ENCODE measurements around the gene HAL.

HAL gene

DNA sequence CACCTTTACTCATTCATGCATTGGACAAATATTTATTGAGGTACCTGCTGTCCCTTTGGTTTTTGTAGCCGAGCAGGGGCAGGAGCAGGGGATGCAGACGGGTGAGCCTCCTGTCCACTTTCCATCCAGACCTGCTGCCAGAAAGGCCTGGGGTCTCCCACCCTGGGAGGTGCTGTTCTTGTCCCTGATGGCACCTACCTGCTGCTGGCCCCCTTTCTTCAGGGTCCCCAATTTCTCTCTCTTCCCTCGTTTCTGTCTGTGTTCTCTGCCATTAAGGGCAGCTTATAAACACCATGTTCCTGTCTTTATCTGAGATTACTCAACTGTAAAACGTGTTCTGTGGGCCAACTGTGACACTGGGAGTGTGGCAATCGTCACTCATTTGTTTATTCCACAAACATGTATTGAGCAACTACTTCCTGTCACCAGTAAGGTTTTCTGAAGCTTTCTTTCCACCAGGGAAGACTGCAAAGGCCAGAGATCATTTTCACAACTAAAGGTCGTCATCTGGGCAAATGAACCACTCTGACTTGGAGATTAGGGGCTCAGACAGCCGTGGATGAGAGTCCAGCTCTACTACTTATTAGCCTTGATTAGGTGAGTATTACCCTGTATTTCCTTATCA, at the start of gene HAL:
Gene HAL, minus strand, starts transcription at position 311 of the 625 bp plus-strand sequence. CDS start 434 bp downstream, outside the sequence.
- DNase-seq, result peak in 1 of 2 donors; percentile 27

DNA sequence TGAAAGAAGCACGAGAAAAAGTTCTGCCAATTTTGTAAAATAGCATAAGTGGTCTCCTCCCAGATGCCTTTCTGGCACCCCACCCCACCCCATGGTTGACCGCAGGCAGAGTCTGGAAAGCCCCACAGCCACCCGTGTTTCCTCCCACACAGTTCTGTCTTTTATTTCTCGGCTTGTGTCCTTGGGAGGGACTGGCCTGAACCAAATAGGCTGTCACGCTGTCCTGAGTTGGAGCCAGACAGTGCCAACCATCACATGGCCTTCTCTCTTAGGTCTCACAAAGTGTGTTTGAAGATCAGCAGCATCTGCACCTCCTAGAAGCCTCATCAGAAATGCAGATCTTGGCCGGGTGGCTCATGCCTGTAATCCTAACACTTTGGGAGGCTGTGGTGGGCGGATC, 49.4 kb upstream of the HAL start:
- peak; percentile 40 to 55 for DNase-seq

DNA sequence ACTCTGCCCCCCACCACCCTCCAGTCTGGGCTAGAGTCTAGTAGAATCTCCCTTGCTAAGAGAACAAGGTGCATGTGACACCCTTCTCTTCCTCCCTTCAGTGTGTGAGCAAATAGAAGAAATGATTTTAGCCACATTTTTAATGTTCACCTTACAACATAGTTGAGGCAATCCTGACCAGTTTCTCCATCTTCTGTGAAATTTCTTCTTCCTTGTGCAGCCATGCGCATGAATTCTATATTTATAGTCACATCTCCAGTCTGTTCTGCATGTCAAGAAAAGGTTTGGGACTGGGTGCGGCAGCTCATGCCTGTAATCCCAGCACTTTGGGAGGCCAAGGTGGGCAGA, 48.8 kb upstream of the HAL start:
- no peak for DNase-seq

DNA sequence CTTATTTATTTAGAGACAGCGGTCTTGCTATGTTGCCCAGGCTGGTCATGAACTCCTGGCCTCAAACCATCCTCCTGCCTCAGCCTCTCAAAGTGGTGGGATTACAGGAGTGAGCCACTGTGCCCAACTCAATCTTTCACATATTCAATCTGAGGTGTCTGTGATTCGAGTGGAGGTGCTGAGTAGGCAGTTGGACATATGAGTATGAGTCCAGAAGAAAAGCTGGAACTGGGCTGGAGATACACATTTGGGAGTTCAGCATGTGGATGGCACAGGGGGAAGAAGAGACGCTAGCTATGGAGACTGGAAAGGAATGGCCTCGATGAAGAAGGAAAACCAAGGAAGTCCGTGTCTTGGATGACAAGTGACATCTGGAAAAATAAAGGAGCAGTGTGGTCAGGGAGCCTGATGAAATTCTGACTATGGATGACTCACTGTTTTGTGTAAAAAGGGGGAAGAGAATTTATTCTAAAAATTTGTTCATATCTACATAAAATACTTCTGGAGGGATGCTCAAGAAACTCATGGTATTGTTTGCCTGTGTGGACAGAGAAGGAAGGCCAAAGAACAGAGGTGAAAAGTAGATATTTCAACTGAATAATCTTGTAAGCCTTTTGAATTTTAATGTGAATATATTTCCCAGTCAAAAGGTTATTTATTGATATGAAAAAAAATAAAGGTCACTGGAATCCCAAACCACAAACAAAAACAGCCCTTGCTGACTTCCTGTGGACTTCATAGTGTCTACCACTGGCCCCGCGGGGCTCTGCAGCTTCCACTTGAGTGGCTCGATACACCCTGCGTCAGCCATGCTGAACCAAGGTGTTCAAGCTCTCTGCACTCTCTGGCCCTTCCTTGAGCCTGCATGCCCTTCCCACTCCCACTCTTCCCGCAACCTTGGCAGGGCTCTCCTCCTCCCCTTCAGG, 48.1 kb upstream of the HAL start:
- no peak for DNase-seq

GRCh38 chr12:96041181-96041580, 45.0 kb upstream of the HAL start:
- no peak for DNase-seq

DNA sequence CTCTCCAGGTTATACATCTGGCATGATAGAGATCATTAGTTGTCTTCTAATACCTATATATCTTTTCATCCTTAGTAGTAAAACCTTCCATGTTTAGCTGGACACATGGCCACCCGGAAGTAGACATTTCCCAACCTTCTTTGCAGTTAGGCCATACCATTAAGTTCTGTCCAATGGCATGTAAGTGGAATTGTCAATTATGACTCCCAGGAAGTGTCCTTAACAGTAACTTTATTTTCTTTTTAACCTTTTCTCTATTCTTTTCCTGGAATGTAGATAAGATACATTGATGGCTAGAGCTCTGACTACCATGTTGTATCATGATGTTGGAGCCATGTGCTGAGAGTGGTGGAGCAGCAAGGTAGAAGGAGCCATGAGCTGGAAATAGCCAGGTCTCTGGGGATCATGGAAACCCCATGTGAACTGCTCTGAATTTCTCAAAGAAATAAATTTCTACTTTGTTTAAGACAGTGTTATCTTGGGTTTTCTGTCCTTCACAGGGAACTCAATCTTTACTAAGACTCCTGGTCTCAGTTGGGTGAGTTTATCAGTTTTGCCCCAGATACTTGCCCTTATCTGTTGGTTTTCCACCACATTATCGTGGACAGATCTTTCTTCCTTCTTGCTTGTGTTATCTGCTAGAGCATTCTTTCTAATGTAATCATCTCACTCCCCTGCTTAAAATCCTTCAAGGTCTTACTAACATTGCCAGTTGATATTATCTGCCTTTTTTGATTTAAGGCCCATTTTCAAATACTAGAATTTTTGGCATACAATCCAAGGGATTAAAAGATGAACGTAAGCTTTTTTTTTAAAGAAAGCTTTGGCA, 44.4 kb upstream of the HAL start:
- DNase-seq, result no peak

GRCh38 chr12:96039516-96039915, 43.4 kb upstream of the HAL start:
- DNase-seq, result no peak

GRCh38 chr12:96036765-96037455, 40.8 kb upstream of the HAL start:
- peak in 1 of 2 donors; percentile 31 for DNase-seq

DNA sequence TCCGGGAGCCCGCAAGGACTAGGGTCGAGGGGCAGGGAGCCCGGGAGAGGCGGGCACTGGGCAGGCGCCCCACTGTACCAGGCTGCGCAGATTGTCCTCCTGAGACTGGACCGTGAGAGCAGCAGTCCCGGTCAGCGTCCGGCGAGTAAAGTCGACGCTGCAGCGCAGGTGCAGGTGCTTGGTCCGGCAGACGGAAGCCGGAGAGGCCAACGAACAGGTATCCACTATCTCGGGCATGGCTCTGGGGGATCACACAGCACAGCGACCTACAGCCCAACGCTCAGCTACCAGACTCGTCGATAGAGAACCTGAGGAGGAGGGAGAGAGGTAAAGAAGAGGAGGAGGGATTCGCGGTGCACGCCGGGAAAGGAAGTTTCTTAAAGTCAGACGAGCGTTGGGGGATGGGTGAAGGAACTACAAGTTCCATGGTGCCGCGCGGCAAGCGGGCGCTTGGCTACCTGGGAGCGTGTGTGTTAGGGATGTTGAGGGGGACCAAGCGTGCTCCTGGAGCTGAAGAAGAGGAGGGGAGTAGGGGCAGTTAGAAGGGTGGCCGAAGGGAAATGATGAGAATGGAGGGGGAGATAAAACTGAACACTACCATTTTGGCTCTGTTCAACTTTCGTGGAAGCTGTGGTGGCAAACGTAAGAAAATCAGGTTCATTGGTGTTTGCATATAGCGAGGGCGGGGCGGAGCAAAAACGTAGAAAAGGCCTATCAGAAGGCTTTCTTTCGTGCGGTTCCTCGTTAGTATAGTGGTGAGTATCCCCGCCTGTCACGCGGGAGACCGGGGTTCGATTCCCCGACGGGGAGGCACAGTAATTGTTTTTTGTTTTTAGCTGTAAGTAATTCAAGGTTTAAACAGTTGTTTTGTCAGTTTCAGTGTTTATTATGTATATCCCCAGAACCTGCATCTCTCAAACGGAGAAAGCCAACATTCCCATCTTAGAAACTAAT, 39.4 kb upstream of the HAL start, which contains the start of gene LTA4H:
Gene LTA4H, minus strand, starts transcription at position 305 of the 954 bp plus-strand sequence. Its CDS starts 68 bp downstream, at position 237.
- peak; percentile 98 for DNase-seq

GRCh38 chr12:96034621-96035282, 38.6 kb upstream of the HAL start:
- DNase-seq, result no peak

GRCh38 chr12:96033549-96034389, 37.6 kb upstream of the HAL start:
- no peak for DNase-seq

DNA sequence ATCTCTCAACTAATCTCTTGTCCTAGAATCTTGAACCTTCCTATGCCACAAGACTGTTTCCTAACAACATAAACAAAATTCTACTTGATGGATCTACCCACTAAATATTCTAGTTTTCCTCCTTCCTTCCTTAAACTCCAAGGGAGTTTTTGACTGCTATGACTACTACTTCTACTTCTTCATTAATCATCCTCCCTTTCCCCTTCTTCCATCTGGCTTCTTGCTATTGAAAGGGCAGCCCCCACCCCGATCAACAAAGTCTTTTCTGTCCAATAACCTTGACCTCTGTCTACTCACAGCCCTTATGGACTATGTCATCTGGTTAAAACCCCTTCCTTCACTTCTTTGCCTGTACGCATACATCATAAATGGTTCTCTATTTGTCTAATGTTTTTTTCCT, 33.7 kb upstream of the HAL start:
- no peak for DNase-seq

DNA sequence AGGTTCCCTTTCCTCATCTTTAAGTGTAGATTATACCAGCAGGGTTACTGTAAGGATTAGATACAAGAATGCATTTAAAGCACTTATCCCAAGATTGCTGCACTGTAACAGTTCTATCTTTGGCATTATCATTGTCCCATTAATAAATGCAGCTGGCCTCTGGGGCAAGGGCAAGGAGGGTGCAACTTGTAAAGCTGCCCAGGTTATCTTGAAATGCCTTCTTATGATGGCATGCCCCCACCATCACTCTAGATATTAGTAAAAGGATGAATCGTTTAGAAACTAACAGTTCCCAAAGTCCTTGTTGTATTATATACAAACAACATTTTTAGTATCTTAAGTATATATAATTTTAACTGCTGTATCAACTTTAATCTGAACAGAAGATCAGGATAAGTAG, 32.4 kb upstream of the HAL start:
- no peak for DNase-seq

DNA sequence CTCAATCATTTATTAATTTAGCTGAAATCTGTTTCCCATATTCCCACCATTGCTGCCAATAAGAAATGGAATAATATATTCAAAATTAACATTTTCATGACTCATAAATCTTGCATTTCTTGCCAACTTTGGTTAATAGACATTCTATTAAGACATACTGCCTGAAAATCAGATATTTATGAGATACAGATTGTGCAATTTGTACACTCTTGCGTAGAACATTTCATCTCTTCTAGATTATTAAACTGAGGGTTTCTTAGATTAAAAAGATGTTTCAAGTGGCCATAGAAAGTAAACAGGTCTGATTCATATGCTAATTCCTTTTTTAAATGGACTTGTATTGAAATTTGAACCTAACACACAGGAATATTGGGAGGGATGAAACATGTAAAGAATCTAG, 30.2 kb upstream of the HAL start:
- DNase-seq, result no peak

GRCh38 chr12:96025518-96025917, 29.4 kb upstream of the HAL start:
- DNase-seq, result no peak

DNA sequence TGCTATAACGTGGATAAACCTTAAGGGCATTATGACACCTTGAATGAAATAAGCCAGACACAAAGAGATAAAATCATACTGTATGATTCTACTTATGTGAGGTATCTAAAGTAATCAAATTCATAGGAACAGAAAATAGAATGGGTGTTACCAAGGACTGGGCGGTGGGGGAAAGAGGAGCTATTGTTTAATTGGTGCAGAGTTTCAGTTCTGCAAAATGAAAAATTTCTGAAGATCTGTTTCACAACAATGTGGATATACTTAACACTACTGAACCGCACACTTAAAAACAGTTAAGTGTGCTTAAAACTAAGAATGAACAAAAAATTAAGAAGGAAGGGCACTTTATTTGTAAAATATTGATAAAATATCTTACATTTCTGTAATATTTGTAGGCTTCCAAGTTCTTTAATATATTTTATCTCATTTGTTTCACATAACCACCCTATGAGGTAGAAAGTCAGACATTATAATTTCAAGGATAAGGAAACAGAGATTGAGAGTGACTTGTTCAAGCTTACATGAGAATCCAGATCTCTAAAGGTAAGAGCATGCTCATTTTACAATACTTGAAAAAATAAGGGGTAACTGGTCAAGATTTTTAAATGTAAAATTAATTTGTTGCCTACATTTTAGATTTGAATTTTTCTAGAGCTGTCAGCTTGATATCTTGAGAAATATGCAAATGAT, 24.3 kb upstream of the HAL start:
- DNase-seq, result peak in 1 of 2 donors; percentile 32

- no peak for DNase-seq
Observed at GRCh38 chr12:96015672-96016071, 19.5 kb upstream of the HAL start.

- no peak for DNase-seq
Observed at GRCh38 chr12:96014943-96015599, 18.9 kb upstream of the HAL start.

- DNase-seq, result no peak
Observed at GRCh38 chr12:96007729-96008128, 11.6 kb upstream of the HAL start.
